GM21447 (cell line): ENCODE measurements around the gene EEA1.
"Not testable (repeated sequence)": the region's sequence is repeated elsewhere in the genome, so short reads cannot be mapped to it uniquely, and the experiment has no call there.

ENCODE experiments used
- ATAC-seq: cut with Tn5 transposase; IDR thresholded peaks from one replicate; pipeline ENCODE4 v1.9.1; 2021; ENCODE audit not compliant: unreplicated experiment

The EEA1 gene

GRCh38 chr12:92928962-92929915, at the start of gene EEA1:
TSS of gene EEA1 (minus strand) at chr12:92929295. CDS start at chr12:92929066, 229 bp downstream.
- ATAC-seq: peak; percentile 81

GRCh38 chr12:92978607-92979006, 49.5 kb upstream of the EEA1 start:
- ATAC-seq: no peak

GRCh38 chr12:92977326-92977725, 48.2 kb upstream of the EEA1 start:
- no peak for ATAC-seq

GRCh38 chr12:92974759-92975158, 45.7 kb upstream of the EEA1 start:
- ATAC-seq: no peak

- ATAC-seq: no peak
These were observed 44.5 kb upstream of the EEA1 start for GRCh38 chr12:92973614-92974013.

GRCh38 chr12:92971859-92972524, 42.9 kb upstream of the EEA1 start:
- ATAC-seq: no peak

GRCh38 chr12:92968176-92968813, 39.2 kb upstream of the EEA1 start:
- ATAC-seq: no peak

GRCh38 chr12:92964378-92964777, 35.3 kb upstream of the EEA1 start:
- ATAC-seq: not testable (repeated sequence)

GRCh38 chr12:92961949-92962348, 32.9 kb upstream of the EEA1 start:
- ATAC-seq: no peak

- no peak for ATAC-seq
These were observed 27.0 kb upstream of the EEA1 start for GRCh38 chr12:92955997-92956663.

- no peak for ATAC-seq
These were observed 24.7 kb upstream of the EEA1 start for GRCh38 chr12:92953747-92954146.

GRCh38 chr12:92952394-92952793, 23.3 kb upstream of the EEA1 start:
- no peak for ATAC-seq

- ATAC-seq: no peak
These were observed 21.9 kb upstream of the EEA1 start for GRCh38 chr12:92951006-92951405.

- no peak for ATAC-seq
These were observed 20.9 kb upstream of the EEA1 start for GRCh38 chr12:92950011-92950410.

GRCh38 chr12:92949466-92949865, 20.4 kb upstream of the EEA1 start:
- no peak for ATAC-seq

- no peak for ATAC-seq
These were observed 18.6 kb upstream of the EEA1 start for GRCh38 chr12:92947589-92948215.

- no peak for ATAC-seq
These were observed 16.6 kb upstream of the EEA1 start for GRCh38 chr12:92945659-92946220.

- ATAC-seq: peak; percentile 58
These were observed 14.6 kb upstream of the EEA1 start for GRCh38 chr12:92943482-92944250.

GRCh38 chr12:92942905-92943304, 13.8 kb upstream of the EEA1 start:
- ATAC-seq: no peak

GRCh38 chr12:92939116-92939515, 10.0 kb upstream of the EEA1 start:
- no peak for ATAC-seq
